ENCODE results near the gene ZNF26.

GRCh38 chr12:133073836-133074235 is 87.7 kb downstream of the ZNF26 start:
- no peak for TF ChIP-seq POLR2A (IDR thresholded peaks at IDR 0.05)
- TF ChIP-seq CTCF (IDR thresholded peaks at IDR 0.05): no peak
